Activated T-cell treated with anti-CD3 and anti-CD28 coated beads for 48 hours (primary cell): Measurements from ENCODE around the gene C16orf96.

Source experiments
- DNase-seq: peaks from one replicate; pipeline ENCODE4 v3.0.0-alpha.2; 2020; ENCODE audit warnings: low read depth

Gene C16orf96

DNA sequence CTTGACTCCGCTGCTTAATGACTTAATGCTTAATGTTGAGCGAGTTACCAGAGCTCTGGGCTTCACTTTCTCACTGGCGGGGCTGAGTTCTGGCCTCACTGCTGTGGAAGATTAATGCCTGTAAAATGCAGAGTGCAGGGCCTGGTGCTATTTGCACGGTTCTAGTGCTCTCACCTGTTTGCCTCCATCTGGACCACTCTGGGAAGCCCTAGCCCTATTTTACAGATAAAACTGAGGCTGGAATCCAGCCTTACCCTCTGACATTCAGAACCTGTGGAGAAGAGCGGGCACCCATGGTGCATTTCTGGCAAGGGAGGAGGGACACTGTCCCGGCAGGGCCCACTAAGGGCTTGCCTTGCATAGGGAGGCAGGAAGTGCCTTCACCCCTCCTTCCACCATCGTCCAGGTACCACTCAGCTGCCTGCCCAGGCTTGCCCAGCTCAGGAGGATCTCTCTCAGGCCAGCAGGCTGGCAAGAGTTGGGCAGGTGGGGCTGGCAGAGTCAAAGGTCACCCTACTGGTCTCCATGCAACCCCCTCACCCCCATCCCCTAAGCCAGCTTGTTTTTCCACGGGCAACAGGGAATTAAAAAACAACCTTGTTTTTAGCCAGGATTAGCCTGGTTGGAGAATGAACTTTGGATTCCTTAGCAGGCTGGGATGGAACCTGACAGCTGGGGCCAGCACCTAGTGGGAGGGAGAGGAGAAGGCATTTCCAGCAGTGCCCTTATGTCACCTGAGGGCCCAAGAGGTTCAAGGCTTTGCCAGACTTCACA lies 62.7 kb downstream of the C16orf96 start:
- no peak for DNase-seq

DNA sequence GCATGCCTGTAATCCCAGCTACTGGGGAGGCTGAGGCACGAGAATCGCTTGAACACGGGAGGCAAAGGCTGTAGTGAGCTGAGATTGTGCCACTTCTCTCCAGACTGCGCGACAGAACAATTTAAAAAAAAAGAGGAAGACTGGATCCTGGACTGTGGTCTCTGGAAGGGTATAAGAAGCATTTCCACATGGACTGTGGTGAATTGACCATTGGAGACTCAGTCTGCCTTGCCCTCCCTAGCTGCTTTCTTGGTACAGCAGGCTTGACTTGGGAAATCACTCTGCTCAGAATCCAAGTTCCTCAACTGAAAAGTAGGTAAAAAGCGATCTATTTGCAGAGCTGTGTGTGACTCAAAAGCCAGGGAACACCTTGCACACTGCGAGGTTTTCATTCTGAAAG lies 67.5 kb downstream of the C16orf96 start:
- DNase-seq: no peak

DNA sequence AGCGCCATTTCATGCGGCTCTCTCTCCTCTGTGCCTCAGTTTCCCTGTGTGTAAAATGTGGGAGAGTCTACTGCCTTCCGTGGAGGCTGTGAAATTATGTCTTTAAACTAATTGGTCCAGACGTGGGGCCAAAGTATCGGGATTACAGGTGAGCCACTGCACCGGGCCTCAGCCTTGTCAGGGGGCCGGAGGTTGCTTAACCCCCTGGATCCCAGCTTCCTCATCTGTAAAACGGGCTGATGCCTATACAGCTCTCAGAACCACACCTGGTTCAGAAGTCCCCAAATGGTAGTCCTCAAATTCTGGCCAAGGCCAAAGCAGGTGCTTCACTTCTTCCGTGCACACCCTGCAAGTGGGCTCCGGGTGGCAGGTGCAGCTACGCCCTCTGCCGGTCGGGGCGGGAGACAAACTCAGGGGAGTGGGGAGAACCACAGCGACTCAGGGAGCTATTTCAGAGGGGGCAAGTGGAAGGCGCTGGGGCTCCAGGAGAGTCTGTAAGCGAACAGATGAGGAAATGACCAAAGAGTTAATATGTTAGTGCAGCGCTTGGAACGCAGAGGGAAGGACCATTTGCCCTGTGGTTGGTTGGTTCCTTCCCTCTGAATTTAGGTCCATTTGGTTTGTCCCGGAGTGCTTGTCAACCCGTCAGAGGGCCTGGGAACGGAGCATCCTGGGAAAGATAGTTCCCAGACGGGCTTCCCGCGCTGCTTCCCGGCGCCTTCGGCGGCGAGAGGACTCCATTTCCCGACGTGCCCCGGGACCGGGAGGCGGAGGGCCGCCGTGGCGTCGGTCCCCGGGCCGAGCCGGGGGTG lies 68.1 kb downstream of the C16orf96 start, which contains the start of gene MGRN1:
MGRN1 (plus strand) TSS at position 812 of the 812 bp plus-strand sequence. CDS start 135 bp downstream, outside the sequence.
- DNase-seq: peak; percentile 91

DNA sequence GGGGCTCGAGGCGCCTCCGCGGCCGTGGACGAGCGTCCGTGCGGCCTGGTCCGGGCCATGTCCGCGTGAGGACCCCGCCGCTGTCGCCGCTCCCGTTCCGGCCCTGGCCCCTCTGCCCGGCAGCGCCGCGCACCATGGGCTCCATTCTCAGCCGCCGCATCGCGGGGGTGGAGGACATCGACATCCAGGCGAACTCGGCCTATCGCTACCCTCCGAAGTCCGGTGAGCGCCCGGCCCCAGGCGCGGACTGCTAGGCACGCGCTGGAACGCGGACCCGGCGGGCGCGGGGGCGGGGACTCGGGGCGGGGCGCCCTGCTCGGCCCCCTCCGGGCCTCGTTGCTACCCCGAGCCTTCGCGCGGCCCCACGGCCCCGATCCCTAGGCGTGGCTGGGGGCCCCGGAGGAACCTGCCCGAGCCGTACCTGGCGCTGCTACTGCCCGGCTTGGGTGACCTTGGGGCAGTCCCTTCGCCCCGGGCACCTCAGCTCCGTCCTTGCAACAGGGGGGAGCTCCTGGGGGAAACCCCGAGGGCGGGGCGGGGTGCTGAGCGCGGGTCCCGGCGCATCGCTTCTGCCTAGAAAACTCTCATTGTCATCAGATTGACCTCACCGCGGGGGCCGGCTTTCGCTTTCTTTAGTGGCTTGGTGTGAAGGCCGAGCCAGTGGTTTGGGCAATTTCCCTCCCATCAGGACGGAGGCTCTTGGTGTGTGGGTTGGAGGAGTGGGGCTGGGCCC lies 68.9 kb downstream of the C16orf96 start:
- peak; percentile 79 for DNase-seq

DNA sequence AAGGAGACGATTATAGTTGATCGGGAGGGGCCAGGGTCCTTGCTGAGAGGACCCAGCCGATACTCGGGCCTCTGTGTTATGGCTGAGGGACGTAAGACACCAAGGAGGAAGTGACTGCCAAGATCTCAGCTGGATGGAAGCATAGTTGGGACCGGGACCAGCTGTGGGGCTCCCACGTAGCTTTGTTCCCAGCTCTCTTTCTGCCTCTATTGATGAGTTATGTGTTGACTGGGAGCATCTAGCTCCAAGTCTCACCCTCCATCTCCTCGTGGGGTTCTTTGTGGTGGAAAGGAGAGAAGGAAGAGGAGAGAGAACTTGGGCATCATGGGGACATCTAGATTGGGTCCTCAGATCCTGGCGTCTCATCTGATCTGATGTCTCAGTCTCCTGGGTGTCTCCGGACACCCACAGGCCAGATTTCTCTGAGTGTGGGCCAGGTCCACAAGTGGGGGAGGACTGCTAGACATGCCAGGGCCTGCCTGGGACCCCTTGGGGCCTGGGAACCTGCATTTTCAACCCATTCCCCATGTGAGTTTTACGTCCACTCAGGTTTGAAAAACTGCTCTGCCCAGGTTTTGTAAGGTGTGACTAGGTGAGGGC lies 69.5 kb downstream of the C16orf96 start:
- DNase-seq: no peak

DNA sequence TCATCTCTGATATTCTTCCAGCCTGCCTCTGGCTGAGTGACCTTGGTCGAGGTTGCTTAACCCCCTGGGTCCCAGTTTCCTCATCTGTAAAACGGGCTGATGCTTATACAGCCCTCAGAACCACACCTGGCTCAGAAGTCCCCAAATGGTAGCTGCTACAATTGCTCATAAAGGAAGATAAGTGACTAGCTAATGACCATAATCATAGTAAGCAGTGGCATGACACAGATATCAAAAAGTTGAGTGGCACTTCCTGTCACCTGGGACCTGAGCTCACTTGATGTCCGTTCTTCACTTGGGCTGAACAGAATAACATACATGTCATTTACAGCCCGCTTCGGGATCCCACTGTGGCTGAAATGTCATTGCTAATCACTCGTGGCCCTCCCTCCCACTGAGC lies 70.3 kb downstream of the C16orf96 start:
- DNase-seq: no peak

DNA sequence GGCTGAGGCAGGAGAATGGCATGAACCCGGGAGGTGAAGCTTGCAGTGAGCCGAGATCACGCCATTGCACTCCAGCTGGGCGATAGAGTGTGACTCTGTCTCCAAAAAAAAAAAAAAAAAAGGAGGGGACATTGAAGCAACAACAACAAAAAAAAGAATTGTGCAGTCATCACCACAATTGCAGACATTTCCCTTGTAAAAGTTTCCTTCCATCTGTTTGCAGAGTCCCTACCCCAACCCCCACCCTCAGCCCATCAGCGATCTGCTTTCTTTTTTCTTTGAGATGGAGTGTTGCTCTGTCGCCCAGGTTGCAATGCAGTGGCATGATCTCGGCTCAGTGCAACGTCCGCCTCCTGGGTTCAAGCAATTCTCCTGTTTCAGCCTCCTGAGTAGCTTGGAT lies 72.1 kb downstream of the C16orf96 start:
- no peak for DNase-seq

DNA sequence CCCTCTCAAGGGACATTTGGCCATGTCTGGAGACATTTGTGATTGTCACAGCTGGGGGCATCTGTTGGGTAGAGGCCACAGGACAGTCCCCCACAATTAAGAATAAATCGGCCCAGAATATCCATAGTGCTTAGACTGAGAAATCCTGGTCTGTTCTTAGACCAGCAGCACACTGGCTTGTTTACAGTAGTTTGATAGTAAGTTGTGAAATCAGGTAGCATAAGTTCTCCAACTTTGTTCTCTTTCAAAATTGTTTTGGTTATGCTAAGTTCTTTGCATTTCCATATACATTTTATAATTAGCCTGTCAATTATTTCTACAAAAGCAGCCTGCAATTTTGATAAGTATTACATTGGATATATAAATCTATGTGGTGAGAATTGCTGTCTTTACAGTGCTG lies 75.3 kb downstream of the C16orf96 start:
- DNase-seq: no peak

DNA sequence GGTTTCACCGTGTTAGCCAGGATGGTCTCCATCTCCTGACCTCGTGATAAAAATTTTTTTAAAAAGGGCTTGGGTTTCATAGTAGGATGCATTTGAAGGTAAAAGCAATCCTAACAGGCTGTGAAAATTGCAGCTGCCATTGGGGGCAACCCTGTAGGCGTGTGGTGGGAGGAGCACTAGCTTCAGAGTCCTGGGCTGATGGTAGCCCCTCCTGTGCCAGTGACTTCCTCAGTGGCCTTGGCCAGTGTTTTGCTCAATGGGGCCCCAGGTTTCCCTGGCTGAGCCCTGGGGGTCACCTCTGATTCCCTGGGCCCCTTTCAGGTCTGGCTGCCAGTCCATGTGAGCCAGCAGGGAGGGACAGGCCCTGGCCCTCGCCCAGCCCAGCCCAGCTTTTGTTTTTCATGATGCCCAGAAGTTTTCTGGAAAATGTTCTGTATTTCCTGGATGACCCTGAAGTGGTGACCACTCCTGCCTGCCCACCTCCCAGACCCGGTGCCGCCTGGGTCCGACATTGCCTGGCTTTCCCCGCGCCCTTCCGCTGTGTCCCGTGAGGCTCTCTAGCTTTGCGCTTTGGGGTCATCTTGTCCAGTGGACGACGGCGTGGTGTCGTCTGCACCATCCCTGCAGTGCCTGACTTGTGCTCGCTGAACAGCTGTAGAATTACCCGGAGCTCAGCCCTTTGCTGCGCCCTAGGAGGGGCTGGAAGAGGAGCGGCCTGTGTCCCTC lies 77.9 kb downstream of the C16orf96 start:
- DNase-seq: no peak

DNA sequence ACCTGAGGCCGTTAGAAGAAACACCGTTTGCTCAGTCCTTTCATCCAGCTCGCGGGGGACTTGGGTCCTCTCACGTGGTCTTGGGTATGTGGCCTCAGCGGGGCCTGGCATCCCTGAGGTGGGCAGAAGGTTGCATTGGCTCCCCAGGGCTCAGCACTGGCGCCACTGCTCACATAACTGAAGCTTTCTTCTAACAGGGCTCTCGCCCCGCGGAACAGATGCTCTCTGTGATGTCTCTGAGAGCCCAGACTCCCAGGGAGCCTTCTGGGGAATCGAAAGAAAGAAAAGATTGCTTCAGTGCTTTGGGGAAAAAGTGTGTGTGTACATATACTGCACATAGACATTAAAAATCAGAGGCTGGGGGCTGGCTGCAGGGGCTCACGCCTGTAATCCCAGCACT lies 78.6 kb downstream of the C16orf96 start:
- no peak for DNase-seq

DNA sequence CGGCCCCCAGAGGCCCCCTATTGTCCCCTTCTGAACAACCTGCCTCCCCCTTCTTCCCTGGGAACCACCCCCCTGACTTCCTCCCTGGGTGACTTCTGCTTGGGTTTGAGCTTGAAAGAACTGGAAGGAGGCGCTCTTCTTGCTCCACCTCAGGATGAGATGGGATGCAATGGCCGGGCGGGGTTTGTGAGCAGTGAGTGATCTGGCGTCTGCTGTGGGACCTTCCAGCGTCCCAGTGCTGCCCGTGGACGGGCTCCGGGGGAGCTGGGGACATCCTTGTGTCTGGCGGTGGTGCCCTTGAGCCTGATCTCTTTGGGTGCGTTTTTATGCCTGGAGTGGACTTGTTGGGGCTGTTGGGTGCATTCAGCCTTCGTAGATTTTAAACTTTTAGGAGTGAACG lies 80.1 kb downstream of the C16orf96 start:
- DNase-seq: no peak

DNA sequence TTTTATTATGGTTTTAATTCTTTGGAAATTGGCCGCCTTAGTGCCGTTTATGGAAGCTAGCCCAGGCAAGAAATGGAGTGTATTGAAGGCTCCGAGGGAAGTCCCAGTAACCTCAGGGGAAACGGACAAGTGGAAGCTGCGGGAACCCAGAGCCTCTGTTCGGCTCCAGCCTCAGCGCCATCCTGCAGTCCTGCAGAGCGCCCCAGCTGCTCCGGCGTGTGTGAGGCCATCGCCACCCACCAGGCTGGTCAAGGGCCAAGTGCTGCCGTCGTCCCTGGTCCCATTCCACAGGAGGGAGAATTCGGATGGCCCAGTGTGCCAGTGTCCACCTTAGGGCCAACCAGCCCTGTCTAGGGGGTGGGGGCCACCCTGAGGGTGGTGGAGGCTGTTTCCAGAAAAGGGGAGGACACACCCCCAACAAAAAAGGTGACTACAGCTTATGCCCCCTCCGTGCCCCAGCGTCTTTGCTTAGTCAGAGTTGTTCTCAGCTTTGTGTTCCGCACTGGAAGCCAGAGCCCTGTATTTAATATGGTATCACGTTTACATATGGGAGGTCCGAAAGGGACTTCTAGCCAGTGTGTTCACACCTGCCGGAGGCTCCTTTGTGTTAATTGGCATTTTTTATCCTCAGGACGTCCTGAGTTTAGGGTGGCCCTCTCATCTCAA lies 81.5 kb downstream of the C16orf96 start:
- DNase-seq: no peak

DNA sequence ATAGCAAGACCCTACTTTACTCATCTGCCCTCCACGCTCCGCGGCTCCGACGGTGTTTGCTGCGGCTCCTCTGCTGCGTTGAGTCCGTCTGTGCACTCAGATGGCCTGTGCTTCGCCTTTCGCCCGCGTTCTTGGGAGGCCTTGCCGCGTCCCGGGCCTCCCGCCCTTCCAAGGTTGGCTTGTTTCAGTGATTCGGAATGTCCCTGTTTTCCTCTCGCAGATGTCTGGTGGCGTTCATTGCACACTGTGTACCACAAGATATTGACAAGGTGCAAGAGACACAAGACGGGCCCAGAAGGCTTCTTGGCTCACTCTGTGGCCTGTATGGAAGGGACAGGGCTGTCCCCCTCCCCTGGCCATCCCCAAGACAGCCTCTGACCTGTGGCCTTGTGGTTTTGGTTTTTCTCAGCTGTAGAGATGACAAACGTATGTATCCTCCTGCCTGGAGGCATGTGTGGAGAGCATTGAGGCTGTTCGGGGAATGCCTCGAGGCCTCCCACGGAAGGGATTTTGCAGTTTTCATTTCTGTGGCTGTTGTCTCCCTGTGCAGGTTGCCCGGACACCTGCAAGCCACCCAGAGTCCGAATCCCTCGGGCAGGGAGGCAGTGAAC lies 83.9 kb downstream of the C16orf96 start:
- no peak for DNase-seq

DNA sequence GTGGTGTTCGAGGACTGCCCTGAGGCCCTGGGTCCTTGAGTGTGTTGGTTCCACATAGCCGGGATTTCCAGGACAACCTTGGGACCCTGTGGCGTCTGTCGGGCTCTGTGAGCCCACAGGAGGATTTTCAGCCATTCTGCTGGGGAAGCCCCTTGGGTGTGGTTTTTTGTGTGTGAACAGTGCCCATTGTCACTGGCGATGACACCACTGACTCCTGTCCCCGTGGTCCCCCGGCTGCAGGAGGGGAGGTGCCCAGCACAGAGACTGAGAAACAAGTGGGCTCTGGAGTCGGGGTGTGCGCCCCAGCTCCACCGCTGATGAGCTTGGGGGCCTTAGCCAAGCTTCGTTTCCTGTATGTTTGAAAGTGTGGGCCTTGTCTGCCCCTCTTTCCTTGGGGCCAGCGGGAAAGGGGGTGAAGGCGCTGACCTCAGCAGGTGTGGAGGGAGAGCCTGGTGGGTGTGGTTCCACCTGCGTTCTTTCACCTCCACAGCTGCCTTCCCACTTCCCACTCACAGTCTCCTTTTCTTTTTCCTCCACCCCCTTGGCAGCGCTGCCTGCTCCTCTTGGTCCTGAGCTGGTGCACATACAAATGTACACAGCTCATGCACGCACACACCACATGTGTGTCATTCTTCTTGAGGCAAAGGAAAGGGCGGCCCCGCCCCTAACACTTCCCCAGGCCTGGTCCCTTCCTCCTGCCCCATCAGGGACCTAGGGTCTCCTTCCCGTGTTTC lies 84.6 kb downstream of the C16orf96 start:
- DNase-seq: no peak

DNA sequence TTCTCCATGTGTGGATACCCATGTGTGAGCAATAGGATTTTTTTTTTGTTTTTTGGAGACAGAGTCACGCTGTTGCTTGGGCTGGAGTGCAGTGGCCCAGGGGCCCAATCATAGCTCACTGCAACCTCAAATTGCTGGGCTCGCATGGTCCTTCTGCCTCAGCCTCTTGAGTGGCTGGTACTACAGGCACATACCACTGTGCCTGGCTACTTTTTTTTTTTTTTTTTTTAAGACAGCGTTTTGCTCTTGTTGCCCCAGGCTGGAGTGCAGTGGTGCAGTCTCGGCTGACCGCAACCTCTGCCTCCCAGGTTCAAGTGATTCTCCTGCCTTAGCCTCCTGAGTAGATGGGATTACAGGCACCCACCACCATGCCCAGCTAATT lies 85.2 kb downstream of the C16orf96 start:
- no peak for DNase-seq

DNA sequence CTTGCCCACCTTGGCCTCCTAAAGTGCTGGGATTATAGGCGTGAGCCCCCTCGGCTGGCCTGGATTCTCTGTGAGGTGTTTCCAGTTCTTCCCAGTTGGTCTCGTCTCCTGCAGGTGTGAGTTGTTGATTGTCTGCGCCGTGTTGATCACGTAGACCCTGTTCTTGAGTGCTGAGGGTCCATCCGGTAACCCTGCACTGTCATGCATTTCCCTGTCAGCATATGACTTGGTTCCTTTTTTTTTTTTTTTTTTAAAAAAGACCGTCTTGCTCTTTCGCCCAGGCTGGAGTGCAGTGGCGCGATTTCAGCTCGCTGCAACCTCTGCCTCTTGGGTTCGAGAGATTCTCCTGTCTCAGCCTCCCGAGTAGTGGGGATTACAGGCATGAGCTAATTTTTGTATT lies 85.8 kb downstream of the C16orf96 start:
- DNase-seq: no peak

DNA sequence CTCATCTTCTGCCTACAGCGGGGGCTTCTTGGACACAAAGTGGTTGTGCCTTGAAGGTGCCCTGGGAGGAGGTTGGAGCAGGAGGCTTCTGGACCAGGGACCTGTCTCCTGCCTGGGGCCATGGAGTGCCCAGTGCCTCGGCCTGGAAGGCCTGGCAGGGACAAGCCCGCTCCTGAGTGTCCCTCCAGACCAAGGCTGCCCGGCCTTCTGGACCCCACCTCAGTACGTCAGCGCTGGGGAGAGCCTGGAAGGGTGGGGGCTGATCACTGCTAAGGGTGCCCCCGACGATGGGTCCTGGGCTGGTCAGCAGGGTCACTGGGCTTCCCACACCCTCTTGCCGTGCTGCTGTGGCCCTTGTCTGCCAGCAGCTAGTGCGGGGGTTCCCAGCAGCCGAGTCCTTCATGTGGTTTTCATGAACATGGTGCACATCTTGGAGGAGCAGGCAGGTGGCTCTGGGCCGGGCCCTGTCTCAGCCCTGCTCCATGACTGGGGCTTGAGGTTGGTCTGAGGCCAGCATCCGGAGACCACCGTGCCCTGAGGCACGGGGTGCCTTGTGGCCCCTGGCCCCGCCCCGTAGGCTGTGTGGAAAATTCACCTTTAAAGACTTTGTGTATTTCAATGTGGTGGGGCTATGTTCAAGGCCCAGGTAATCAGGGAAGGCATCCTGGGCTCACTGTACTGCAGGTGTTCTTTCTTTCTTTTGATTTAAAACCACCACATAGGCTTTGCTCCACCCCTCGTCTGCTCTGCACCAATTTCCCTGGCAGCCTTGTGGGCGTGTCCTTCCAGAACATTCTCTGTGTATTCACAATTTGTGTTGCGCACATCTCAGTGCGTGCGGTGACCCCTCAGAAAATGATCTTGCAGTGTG lies 90.9 kb downstream of the C16orf96 start:
- DNase-seq: no peak

DNA sequence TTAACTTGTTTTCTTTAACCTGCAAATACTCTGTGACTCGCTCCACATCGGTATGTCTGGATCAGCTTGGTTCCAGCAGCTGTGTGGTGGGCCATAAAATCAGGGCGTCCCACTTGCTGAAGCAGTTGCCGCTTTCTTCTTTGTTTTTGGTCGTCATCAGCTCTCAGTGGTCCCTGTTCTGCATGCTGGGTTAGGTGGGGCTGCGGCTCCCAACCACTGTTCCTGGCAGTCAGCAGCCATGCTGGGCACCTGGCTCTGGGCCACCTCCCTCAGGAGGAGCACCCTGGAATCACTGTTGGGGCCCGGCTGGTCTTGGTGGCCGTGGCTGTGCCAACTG lies 91.5 kb downstream of the C16orf96 start:
- no peak for DNase-seq

DNA sequence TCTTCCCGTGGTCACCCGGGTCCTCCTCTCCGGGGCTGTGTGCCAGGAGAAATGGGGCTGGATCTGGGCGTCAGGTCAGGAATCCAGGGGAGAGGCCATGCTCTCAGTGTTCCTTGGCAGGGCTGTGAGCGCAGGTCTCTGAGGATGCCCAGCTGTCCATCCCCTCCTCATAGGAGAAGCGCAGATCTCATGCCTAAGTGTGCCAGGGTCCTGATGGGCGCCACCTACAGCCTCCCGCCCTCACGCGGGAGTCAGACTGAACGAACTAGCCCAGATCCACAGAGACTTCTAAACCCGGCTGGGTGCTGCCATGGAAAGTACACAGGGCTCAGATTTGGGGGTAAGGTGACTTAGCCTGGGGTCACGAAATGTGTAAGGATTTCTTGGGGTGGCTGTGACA lies 92.8 kb downstream of the C16orf96 start:
- no peak for DNase-seq
